NCI-H526 (cell line): Measurements from ENCODE around the gene CTIF.
A peak's percentile ranks its signal among the peaks of the same experiment; 100 is the strongest.

Experiments
- DNase-seq, 2 experiments: peaks; one replicate each; lab custom pipeline; 2025; lab: John Stamatoyannopoulos, UW

CTIF gene

GRCh38 chr18:48819781-48820482 lies 281.1 kb downstream of the CTIF start:
- no peak for DNase-seq

- no peak for DNase-seq
Measured at GRCh38 chr18:48820483-48821250, 281.8 kb downstream of the CTIF start.

GRCh38 chr18:48821251-48821590 lies 282.4 kb downstream of the CTIF start:
- no peak for DNase-seq

GRCh38 chr18:48821845-48822244 lies 283.0 kb downstream of the CTIF start:
- no peak for DNase-seq

- DNase-seq = no peak
Measured at GRCh38 chr18:48824231-48824970, 285.6 kb downstream of the CTIF start.

- no peak for DNase-seq
Measured at GRCh38 chr18:48825101-48825745, 286.4 kb downstream of the CTIF start.

GRCh38 chr18:48826271-48826670 lies 287.4 kb downstream of the CTIF start:
- DNase-seq = no peak

GRCh38 chr18:48826806-48827205 lies 288.0 kb downstream of the CTIF start:
- DNase-seq = no peak

- peak; percentile 63 to 65 for DNase-seq
Measured at GRCh38 chr18:48827291-48828193, 288.7 kb downstream of the CTIF start.

GRCh38 chr18:48828194-48828545 lies 289.3 kb downstream of the CTIF start:
- no peak for DNase-seq

- no peak for DNase-seq
Measured at GRCh38 chr18:48828691-48829442, 290.0 kb downstream of the CTIF start.

GRCh38 chr18:48829443-48830149 lies 290.8 kb downstream of the CTIF start:
- no peak for DNase-seq

GRCh38 chr18:48831113-48831759 lies 292.4 kb downstream of the CTIF start:
- DNase-seq = no peak

- no peak for DNase-seq
Measured at GRCh38 chr18:48831802-48832201, 293.0 kb downstream of the CTIF start.

GRCh38 chr18:48832938-48833700 lies 294.3 kb downstream of the CTIF start:
- no peak for DNase-seq

GRCh38 chr18:48833701-48834412 lies 295.0 kb downstream of the CTIF start:
- DNase-seq = peak; percentile 42 to 68

GRCh38 chr18:48834413-48835031 lies 295.7 kb downstream of the CTIF start:
- DNase-seq = no peak

GRCh38 chr18:48835119-48835518 lies 296.3 kb downstream of the CTIF start:
- no peak for DNase-seq
